ENCODE measurements around the gene SLC38A6.

DNA sequence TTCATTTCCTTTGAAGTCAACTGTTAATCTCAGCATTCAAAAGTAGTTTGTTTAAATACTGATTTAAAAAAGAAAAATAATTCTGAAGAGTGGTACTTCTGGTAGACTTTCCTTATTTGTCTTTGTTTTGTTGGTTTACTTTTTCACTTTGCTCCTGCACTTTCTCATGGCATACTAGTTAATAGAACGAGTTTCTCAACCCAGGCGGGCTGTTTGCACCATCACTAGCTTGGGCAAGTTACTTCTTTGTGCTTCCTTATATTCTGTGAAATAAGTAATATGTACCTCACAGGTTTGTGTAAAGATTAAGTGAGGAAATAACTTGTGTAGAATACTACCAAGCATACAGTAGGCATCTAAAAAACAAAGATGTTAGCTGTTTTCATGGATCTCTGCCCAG, 45.5 kb downstream of the SLC38A6 start:
- TF ChIP-seq CENPBD1 (CRISPR knock-in tag; IDR thresholded peaks at IDR 0.05; ENCODE audit: borderline replicate concordance, low read depth), result no peak
- no peak for TF ChIP-seq CTCF (CRISPR knock-in tag; IDR thresholded peaks at IDR 0.05)
- no peak for TF ChIP-seq SAP130 (CRISPR knock-in tag; IDR thresholded peaks at IDR 0.05; ENCODE audit: low read depth)

Measured in HepG2 (cell line).